ENCODE measurements around the gene KCNF1.
"Not testable (repeated sequence)": the region's sequence is repeated elsewhere in the genome, so short reads cannot be mapped to it uniquely, and the experiment has no call there.

The KCNF1 gene

GRCh38 chr2:10944799-10945198, 33.1 kb downstream of the KCNF1 start:
- no peak for DNase-seq (ENCODE audit: low spot score)

DNA sequence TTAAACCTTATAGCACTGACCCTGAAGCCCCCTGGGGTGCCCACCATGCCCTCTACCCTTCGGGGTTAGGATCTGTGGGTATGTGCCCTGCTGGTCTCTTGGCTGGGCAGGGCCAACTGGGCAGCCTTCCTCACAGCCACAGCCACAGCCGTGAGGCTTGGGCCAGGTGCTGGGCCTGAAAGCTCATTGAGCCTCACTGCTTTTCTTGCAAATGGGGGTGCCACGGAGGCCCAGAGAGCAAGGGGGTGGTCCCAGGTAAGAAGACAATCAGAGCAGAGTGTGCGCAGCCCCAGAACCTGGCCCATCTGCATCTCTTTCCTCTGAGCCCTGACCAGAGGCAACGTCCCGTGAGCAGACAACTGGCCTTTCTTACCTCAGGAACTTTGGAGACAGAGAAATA, 34.7 kb downstream of the KCNF1 start:
- no peak for DNase-seq (ENCODE audit: low spot score)

DNA sequence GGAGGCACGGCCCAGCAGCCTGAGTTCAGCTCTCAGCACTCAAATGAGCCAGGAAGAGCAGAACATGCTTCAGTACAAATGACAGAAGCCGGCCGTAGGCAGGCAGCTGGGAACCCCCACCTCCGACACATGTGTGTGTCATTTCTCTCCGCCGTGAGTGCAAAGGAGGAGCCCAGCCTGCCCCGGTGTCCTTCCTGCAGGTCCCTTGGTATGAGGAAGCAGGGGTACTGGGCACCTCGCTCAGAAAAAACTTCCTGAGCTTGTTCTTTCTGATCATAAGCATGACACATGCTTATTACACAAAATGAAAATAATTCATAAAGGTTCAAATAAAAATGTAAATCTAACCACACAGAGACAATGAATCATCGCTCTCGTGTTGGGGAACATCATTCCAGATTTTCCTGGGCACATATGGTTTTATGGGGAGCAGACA, 35.3 kb downstream of the KCNF1 start:
- DNase-seq (ENCODE audit: low spot score): no peak

DNA sequence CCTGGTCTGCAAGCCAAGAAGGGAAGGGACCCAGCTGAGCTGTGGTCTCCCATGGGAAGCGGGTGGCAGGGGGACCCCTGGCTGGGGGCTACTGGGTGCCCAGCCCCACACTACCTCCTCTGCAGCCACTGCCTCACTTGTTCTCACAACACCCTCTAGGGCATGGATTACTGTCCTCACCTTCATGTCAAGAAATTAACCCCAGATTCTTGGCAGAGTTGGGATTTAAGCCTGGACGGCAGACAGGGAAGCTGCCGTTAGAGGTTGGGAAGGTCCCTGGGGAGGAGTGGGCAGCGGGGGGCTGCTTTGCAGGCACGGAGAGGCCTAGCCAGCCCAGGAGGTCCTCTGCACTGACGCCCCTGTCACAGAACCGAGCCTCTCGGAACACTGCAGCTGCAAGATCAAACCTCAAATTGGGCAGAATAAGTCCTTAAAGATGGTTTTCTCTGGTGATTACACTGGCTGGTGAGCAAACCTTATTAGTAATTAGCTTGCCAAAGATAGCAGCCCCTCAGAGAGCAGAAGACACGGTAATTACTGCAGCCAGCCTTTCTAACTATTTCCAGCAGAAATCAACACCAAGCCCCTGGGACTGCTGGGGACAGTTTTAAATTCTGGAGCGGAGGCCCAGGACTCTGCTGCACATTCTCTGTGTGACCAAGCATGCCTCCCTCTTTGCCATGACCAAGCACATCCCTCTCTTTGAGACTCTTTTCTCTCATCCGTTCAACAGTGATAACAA, 35.9 kb downstream of the KCNF1 start:
- DNase-seq (ENCODE audit: low spot score): no peak

GRCh38 chr2:10948188-10948564, 36.4 kb downstream of the KCNF1 start:
- DNase-seq (ENCODE audit: low spot score): no peak

DNA sequence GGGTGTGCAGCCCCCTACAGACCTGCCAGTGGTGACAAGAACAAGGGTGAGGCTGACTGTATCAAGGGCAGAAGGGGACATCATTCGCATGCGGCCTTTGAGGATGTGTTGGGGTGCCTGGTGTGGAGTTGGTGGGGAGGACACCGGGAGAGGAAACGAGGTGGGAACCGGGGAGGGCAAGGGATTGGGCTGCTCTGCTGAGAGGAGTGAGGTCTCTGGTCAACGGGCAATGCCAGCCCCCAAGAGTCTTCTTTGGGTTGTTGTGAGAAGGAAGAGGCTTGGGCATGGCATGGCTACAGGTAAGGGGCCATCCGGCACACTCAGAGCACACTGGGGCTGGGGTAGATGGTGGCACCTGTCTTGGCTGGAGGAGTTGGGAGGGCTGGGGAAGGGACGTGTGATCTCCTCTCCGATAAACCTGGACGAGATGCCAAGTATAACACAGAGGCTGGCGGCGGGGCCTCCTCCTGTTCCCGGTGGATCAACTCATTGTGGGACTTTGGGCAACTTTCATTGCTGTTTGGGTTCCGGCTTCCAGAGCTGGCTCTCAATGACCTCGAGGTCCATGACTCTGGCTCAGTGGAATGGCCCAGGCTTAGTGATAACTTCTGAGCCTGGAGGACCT, 37.0 kb downstream of the KCNF1 start:
- no peak for DNase-seq (ENCODE audit: low spot score)

DNA sequence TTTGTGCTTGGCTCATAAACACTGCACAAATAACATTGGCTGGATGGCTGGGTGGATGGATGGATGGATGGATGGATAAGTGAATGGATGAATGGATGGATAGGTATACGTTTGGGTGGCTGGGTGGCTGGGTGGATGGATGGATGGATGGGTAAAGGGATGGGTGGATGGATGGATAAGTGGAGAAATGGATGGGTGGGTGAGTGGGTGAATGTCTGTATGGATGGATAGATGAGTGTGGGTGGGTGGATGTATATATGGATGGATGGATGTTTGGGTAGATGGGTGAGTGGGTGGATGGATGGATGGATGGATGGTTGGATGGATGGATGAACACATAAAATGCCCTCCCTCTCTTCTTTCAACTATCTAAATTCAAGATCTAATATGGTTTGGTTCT, 38.1 kb downstream of the KCNF1 start:
- DNase-seq (ENCODE audit: low spot score): no peak

- DNase-seq (ENCODE audit: low spot score): no peak
Measured at GRCh38 chr2:10951558-10952414, 40.1 kb downstream of the KCNF1 start.

DNA sequence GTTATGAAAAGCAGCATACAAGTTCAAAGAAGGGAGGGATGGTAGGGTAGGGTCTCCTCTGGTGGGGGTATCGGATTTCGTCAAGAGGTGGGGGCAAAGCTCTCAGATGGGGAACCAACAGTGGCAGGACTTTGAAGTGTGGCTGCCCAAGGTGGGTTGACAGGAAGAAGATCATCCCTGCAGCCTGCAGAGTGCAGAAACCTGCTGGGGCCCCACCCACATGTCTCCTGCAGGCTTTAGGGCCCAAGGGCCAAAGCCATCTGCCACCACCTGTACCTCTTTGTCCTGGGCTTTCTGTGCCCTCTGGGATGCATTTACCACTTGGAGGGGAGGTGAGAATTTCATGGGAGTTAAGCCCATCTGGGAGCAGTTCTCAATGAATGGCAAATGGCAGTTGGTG, 42.7 kb downstream of the KCNF1 start:
- DNase-seq (ENCODE audit: low spot score): no peak

GRCh38 chr2:10954856-10955818, 43.4 kb downstream of the KCNF1 start:
- DNase-seq (ENCODE audit: low spot score): no peak

- no peak for DNase-seq (ENCODE audit: low spot score)
Measured at GRCh38 chr2:10956006-10956790, 44.5 kb downstream of the KCNF1 start.

- DNase-seq (ENCODE audit: low spot score): no peak
Measured at GRCh38 chr2:10957391-10957790, 45.7 kb downstream of the KCNF1 start.

- not testable (repeated sequence) for DNase-seq (ENCODE audit: low spot score)
Measured at GRCh38 chr2:10958452-10958851, 46.7 kb downstream of the KCNF1 start.

GRCh38 chr2:10960606-10961489, 49.1 kb downstream of the KCNF1 start:
- no peak for DNase-seq (ENCODE audit: low spot score)

- no peak for DNase-seq (ENCODE audit: low spot score)
Measured at GRCh38 chr2:10961490-10961875, 49.7 kb downstream of the KCNF1 start.

DNA sequence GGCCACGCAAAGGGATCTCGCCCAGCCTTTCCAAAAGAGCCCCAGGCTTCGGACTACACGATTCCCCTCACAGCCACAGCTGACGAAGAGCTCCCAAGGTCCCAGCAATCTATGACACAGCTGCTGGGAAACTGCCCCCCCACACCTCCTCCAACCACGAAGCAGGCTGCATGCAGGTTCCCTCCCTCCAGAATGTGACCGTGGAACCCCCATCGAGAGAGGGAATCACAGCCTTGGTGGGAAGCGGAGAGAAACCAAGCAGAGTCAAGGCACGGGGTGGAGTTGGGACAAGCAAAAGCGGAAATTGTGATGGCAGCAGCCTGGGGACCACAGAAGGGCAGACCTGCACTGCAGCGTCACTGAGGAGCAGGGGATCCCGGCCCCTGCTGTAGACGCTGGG, 50.3 kb downstream of the KCNF1 start:
- no peak for DNase-seq (ENCODE audit: low spot score)

GRCh38 chr2:10963155-10963554, 51.4 kb downstream of the KCNF1 start:
- DNase-seq (ENCODE audit: low spot score): peak; percentile 31
